SW 1271 (cell line): ENCODE data around the gene GPR135.
"Not testable (repeated sequence)": the region's sequence is repeated elsewhere in the genome, so short reads cannot be mapped to it uniquely, and the experiment has no call there.

Experiments
- DNase-seq, 2 experiments: peaks; one replicate each; lab custom pipeline; 2025; lab: John Stamatoyannopoulos, UW

Gene GPR135

DNA sequence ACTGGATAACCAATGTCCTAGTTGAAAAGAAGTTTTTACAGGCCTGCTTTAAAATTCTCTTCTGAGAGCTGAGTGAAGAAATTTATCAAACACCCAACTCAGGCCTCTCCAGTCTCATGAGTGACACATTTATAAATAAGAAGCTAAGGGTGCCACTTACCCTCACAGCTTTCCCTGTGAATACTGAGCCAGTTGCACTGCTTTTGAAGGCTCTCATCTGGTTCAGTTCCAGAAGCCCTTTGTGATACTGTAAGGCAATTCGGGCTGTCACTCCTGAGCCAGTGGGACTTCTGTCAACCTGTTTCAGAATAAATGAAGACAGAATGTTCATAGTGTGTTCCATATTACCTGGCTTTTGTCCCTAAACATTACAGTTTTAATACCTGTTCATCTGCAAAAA, 10.5 kb upstream of the GPR135 start:
- no peak for DNase-seq

DNA sequence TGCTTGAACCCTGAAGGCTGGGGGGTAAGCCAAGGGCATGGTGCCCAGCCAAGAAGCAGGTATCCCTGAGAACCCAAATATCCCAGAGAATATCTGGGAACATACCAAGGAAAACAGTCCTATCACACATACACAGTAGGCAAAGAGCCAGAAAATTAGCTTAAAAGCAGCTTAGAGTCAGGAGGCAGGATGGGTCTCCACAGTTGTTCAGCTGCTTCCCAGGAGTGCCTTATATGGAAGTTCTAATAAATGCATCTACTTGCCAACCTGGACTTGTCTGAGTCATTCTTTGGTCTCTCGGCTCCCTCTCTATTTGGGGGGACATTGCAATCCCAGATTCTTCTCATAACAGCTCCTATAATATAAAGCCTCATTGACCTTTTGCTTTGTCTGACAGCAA, 9.0 kb upstream of the GPR135 start:
- DNase-seq = no peak

DNA sequence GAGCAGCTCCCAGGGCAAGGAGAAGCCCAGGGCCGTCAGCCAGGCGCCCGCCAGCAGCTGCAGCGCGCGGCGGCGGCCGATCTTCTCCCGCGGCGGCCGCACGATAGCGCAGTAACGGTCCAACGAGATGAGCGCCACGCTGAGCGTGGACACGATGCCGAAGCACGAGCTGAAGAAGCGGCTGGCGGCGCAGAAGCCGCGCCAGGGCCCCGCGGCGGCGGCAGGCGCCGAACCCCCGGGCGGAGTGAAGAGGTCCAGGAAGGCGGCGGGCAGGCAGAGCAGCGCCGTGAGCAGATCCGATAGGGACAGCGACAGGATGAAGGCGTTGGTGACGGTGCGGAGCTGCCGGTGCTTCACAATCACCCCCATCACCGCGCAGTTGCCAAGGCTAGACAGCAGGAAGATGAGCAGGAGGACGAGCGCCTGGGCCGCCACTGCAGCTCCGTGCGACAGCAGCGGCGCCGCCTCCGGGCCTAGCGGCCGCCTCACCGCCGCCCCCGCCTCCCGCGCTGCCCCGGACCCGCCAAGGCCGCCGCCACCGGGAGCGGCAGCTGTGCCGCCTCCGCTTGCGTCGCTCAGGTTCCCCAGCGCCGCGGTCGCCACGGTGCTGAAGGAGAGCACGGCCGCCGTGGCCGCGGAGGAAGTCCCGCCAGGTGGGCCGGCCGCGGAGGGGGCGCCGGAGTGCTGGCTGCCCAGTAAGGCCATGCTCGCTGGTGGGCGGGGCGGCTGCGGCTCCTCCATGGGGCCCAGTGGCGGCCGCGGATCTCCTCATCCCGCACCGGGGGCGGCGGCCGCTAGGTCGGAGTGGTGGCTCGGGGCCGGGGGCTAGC, 479 bp downstream of the GPR135 start:
- peak in 1 of 2 experiments; percentile 46 for DNase-seq

DNA sequence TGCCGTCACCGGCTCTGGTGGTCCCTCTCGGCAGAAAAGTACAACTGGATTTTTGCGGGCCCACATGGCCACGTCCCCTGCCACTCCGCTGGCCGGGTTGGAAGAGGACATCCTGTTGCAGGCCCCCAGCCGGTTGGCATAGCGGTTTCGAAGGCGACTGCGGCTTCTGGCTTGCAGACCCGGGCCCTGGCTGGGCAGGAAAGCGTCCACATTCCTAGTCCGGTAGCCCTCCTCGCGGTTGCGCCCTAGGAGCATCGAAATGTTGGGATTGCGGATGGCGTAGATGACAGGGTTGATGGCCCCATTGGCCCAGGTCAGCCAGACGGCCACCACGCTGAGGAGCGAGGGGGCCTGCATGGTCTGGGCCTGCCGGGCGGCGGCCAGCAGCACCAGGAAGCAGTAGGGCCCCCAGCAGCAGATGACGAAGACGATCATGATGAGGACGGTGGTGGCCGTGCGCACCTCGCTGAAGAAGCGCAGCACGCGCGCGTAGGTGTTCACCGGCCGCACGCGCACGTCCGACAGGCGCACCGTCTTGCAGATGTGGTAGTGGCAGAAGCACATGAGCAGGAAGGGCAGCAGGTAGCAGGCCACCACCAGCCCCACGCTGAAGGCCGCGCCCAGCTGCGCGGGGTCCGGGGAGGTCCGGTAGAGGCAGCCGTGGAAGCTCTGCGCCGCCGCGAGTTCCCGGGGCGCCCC, 1.2 kb downstream of the GPR135 start:
- DNase-seq = no peak

DNA sequence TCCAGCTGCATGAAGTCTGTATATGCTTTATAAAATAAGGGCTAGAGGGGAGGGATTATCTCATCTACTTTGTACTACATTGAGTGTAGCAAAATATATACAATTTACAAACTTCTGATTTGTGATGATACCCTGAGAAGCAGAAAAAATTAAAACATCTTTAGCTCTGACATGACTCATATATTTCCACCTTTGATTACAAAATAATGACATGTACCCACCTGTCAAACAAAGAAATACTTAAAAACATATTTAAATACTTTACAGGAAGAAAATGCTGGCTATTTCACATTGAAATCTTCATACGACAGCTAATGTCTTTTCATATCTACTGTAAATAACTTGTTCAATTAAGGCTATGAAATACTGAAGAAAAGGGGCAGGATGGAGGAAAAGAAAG, 3.3 kb downstream of the GPR135 start:
- no peak for DNase-seq

DNA sequence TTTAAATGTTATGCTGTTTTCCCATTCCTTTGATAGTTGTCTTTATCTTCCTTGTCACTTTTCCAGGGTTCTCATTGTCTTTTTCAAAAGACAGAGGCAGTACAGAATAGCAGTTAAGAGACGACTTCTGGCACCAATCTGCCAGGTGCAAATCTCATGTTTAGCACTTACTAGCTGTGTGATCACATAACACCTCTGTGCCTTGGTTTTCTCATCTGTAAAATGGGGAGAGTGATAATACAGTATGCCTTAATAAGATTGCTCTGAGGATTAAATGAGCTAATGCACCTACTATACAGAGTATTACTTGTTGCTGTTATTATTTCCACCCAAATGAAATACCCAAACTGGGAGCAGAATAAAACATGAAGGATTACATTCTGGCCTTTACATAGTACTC, 4.8 kb downstream of the GPR135 start:
- DNase-seq = no peak

DNA sequence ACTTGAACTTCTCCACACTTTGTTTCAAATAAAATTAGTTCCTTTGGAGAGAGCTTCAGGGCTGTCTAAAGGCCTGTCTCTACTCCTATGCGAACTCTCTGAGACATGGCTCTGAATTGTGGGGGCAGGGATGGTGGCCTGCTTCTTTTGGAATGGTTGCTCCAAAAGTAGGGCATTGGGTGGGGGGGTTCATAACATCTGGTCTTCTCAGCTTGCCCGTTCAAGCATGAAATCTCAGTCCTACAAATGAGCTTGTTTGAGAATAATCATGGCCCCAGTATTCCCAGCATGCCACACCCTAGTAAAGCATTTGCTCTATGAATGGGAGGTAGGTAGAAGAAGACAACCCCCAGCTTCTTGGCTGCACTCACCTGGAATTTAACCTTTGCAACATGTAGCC, 6.7 kb downstream of the GPR135 start:
- DNase-seq = no peak

DNA sequence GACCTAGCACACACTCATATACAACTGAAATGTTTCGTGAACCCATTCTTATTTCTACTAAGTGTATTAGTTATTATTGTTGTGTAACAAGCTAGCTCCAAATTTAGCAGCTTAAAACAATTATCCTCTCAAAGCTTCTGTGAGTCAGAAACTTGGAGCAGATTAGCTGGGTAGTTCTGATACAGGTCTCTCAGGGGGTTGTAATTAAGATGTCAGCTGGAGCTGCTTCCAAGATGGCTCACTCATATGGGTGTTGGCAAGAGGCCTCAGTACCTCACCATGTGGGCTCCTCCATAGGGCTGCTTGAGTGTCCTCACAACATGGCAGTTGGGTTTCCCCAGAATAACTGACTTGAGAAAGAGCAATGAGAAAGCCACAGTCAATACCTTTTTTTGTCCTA, 9.8 kb downstream of the GPR135 start:
- no peak for DNase-seq

DNA sequence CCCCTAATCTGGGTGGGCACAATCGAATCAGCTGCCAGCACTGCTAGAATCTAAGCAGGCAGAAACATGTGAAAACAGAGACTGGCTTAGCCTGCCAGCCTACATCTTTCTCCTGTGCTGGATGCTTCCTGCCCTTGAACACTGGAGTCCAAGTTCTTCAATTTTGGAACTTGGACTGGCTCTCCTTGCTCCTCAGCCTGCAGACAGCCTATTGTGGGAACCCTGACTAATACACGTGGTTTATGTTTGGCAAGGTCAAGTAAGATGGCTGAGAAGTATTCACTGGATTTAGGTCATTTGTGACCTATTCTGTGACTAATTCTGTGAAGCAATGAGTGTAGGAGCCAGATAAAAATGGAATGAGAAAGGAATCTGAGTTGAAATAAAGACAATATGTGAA, 11.0 kb downstream of the GPR135 start:
- no peak for DNase-seq

DNA sequence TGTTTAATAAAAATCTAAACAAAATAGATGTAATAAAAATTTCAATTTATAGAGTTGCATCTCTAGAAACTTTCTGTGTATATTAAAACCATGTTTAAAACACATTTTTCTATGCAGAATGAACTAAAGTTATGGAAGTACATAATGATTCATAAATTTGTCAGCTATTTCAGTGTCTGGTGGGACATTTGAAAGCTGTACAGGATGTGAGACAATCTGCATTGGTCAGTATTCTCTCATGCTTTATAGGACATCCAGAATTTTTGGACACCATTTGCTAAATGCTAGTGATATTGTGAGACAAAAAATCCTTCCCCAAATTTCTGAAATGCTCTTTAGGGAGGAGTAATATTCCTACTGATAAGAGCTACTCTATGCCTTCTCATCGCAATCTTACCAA, 13.3 kb downstream of the GPR135 start:
- DNase-seq = no peak

DNA sequence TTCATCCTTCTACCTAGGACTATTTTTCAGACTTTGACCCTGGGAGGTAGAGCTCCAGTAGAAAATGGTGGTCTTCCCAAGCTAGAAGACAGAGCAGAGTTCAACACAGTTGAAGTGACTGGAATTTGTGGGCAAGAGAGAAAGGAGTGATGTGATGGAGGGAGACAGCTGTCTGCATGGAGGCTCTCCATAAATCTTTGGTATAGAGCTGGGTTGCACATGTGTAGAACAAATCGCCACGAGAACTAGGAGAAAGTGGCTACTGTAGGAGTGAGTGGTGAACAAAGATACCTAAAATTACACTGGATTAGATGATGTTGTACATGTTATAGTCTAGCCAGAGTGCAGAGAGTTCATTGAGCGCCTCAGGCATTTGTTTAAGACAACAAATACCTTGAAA, 14.5 kb downstream of the GPR135 start:
- no peak for DNase-seq

DNA sequence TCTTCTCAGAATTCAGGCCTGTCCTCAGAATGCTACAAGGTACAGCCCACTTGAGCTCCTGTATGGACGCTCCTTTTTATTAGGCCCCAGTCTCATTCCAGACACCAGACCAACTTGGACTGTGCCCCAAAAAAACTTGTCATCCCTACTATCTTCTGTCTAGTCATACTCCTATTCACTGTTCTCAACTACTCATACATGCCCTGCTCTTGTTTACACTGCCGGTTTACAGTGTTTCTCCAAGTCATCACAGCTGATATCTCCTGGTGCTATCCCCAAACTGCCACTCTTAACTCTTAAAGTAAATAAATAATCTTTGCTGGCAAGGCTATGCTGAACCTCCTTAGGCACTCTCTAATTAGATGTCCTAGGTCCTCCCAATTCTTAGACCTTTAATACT, 16.5 kb downstream of the GPR135 start:
- DNase-seq = not testable (repeated sequence)

DNA sequence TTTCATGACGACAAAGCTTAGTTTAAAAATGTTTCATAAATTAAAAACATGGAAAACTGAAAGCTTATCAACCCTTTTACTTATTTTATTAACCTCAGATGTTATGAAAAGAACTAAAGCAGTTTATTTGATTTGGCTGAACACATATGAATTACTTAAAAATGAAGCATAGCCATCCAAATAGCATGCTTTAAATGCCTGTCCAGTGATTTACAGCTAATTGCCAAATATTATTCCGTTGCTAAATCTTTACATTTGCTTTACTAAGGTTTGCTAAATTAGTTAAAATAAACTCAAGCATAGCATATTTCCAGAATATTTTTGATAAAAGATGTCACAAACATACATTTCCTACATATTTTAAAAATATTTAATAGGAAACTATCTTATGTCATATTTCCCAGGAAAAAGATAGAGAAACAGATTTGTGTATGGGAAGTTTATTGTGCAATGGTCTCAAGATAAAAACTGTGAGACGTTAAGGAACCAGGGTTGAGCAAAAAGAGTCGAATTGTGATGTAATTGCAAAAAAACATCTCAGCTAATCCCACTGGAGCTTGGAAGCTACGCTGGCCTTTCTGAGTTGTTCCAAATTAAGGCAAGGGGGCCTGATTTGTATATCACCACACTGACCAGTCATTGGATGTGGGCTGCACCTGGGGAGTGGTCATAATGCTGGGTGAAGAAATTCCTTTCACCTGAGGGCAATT, 25.8 kb downstream of the GPR135 start:
- DNase-seq = no peak

DNA sequence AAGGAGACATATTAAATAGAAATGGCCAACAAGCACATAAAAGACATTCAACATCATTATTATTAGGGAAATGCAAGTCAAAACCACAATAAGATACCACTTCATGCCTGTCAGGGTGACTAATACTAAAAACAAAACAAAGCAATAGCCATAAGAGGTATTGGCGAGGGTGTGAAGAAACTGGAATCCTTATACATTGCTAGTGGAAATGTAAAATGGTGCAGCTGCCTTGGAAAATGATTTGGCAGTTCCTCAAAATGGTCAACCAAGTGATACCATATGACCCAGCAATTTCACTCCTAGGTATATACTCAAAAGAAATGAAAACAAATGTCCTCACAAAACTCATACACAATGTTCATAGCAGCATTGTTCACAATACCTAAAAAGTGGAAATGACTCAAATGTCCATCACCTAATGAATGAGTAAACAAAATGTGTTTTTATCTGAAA, 27.0 kb downstream of the GPR135 start:
- no peak for DNase-seq

DNA sequence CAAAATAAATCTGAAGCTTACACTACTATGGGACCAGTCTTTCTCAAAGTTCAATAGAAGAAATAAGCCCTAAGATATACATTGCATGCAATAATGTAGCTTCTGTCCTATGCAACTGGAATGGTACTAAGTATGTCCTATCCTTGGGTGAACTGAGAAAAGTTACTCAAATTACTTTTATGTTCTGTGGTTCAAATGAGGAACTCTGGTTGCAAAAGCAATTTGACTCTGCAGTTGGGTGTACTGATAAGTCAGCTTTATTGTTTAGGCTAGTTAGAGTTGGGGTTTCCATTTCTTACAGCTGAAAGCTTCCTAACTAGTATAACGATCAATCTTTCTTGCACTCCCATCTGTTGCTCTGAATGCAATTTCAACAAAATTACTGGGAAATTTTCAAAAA, 29.2 kb downstream of the GPR135 start:
- no peak for DNase-seq

DNA sequence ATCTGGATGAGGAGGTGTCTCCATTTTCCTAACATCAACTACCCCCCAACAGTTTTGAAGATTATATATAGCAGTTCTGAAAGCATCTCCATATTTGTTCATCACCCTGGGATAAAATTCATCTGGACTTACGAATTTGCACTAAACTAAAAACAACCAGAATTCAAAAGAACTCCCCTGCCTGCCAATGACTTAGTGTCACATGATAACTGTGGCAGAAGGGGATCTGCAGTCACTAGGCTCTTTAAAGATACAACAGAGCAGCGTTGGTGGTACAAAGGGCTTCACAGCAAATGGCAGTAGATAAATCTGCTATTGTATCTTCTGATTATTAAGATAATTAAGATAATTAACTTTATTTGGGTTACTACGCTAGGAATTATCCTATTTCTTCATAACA, 30.1 kb downstream of the GPR135 start:
- DNase-seq = no peak

DNA sequence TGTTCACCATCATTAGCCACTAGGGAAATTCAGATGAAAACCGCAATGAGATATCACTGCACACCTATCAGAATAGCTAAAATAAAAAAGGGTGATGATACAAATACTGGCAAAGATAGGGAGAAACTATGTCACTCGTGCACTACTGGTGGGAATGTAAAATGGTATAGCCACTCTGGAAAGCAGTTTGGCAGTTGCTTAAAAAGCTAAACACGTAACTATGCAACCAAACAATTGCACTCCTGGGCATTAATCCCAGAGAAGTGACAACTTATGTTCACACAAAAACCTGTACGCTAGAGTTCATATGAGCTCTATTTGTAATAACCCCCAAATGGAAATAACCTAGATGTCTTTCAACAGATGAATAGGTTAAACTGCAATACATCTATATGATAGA, 35.4 kb downstream of the GPR135 start:
- no peak for DNase-seq

DNA sequence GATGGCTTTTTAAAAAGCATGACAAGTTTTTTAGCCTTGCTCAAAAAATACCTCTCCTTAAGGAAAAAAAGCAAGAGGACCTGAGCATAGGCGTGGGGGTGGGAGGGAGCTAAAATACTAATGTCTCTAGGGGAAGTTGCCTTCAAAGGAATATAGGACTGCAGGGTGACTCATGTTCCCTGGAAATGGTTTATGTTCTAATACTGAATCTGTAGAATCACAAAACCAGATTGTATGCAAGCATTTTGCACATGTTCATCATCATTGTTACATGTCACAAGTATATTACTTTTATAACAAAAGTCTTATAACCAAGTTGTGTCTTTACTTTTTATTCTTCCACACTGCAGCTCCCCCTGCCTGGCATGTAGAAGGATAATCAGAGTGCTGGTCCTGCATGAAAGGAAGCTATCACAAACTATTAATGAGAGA, 36.6 kb downstream of the GPR135 start:
- DNase-seq = peak in 1 of 2 experiments; percentile 6

DNA sequence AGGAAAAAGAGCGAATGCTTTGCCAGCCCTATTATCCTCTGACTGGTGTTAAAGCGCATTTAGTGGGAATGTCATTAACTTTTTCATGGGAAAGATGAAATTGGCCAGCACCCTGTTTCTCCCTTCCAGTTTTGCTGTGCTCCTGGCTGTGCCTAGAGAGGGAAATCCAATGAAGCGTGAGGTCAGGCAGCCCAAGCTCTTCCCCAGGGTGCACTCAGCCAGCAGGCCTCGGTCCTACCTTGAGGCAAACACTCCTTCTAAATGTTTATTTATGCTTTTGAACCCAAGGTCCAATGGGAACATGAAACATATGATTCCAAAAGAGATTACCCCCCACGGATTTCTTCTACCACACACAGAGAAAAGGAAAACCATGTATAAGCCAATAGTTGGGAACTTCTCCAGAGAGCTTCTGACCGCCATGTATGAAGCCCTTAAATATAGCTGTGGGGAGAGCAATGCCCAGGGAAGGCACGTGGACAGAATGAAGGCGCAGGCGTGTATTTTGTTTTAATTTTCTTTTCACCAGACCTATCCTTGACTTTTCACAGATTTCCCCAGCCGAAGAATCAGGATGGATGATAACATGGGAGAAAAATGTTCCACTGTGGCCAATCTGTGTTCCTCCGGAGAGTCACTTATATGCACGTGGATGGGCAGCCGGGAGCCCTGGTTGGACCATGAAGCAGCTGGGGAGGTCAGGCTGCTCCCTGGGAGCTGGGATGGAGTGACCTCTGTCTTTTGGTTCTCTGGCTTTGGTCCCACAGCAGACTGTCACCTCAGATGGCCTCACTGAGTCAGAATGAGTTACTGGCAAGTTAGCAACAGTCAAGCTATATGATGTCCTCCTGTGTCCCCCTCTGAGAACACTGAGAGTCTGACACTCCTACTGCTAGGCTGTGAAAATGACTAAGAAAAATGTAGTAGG, 37.3 kb downstream of the GPR135 start:
- no peak for DNase-seq

DNA sequence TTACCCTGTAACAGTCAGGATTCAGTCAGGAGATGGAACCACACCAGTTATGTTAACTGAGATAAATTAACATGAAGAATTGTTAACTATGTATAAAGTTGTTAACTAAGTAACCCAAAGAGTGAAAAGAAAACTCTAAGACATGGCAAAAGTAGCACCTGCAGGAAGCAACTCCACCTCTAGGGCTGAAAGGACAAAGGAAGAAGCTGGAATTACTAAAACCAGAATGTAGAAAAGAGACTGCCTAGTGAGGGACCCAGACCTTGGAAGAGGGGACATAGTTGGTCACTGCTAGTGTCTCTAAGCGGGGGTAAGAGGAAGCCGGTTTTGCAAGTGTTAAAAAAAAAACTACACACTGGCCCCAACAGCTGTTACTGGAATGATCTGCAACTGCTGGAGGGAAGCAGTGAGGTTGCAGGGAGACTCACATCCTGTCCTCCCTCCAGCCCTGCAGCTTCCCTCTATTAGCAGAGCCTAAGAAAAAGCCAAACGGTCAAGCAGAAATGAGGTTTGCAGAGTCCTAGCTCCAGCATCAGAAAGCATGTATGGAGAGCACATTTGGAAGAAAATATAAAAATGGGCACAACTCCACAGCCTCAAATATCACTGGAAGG, 39.8 kb downstream of the GPR135 start:
- DNase-seq = no peak

DNA sequence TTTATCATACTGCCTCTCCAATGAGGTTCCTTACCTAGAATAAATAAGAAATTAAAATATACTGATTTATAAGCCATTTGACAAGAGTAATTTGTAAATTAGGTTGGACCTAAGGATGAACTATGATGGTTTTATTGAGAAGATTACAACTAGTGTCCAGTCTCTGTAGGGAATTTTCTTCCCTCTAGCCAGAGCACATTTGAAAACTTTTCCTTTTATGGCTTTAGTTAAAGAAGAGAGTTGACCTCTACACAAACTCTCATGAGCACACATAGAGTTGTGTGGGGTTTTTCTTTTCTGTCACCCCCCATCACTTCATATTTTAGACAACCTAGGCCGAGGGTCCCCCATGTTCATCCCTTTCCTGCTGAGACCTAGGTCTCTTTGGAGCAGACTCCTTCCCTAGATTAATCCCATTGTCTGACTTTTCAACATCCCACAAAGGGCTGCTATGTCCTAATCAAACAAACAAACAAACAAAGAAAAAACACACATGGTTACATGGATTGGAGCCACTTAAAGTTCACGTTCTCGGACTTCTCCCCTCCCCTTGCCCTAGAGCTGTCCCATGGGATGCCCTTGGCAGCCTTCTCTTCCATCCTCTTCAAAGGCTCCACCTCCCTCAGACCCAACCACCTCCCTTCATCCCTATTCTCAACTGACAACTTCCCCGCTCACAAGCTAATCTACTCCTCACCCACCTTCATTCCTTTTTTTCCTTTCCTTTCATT, 40.7 kb downstream of the GPR135 start:
- DNase-seq = no peak
